ENCODE measurements around the gene PRX. TPM values are rescaled to one million over a fixed set of nuclear protein-coding genes. Genes with fewer than 3 reads are reported as not detected.

PRX gene, protein sequence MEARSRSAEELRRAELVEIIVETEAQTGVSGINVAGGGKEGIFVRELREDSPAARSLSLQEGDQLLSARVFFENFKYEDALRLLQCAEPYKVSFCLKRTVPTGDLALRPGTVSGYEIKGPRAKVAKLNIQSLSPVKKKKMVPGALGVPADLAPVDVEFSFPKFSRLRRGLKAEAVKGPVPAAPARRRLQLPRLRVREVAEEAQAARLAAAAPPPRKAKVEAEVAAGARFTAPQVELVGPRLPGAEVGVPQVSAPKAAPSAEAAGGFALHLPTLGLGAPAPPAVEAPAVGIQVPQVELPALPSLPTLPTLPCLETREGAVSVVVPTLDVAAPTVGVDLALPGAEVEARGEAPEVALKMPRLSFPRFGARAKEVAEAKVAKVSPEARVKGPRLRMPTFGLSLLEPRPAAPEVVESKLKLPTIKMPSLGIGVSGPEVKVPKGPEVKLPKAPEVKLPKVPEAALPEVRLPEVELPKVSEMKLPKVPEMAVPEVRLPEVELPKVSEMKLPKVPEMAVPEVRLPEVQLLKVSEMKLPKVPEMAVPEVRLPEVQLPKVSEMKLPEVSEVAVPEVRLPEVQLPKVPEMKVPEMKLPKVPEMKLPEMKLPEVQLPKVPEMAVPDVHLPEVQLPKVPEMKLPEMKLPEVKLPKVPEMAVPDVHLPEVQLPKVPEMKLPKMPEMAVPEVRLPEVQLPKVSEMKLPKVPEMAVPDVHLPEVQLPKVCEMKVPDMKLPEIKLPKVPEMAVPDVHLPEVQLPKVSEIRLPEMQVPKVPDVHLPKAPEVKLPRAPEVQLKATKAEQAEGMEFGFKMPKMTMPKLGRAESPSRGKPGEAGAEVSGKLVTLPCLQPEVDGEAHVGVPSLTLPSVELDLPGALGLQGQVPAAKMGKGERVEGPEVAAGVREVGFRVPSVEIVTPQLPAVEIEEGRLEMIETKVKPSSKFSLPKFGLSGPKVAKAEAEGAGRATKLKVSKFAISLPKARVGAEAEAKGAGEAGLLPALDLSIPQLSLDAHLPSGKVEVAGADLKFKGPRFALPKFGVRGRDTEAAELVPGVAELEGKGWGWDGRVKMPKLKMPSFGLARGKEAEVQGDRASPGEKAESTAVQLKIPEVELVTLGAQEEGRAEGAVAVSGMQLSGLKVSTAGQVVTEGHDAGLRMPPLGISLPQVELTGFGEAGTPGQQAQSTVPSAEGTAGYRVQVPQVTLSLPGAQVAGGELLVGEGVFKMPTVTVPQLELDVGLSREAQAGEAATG (N-terminal part only)
- total RNA-seq (2022; extraction: Qiagen RNA extraction; ENCODE audit: low read depth) = 1.0 to 1.7 TPM (median 1.5 TPM) in 5 replicates

DNA sequence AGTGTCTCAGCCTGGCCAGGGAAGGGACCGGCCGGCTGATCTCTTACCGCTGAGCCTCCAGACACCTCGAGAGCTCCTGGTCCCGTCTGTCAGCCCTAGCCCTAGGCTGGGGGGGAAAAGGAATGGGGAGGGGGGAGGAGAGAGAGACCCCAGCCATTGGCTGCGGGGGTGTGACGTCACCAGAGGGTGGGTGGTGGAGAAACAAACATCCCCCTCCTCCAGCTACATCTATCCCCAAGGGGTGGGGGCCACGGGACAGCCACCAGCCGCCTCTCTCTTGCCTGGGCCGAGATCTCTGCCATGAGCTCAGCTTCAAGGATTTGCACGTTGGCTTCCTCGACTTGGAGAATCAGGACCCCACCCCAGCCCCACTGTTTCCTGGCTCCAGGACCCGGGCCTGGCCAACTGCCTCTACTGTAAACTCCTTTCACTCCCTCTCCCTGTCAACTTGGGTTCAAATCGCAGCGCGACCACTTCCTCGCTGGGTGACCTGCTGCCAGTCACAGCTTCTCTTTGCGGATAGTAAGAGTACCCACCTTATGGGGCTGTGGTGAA, at the start of gene PRX:
PRX (minus strand) TSS at position 88 of the 555 bp plus-strand sequence. CDS start 5,446 bp downstream, outside the sequence.

GRCh38 chr19:40444000-40444824, 31.0 kb upstream of the PRX start, which contains the start of gene SERTAD3:
TSS of gene SERTAD3 (minus strand) at chr19:40444335. CDS start at chr19:40442080, 2,255 bp downstream.

GRCh38 chr19:40425450-40426287, 12.5 kb upstream of the PRX start, which contains the start of gene SERTAD1:
TSS of gene SERTAD1 (minus strand) at chr19:40425992. CDS start at chr19:40423546, 2,446 bp downstream.

GRCh38 chr19:40390084-40390742, 23.0 kb downstream of the PRX start, which contains the start of gene HIPK4:
TSS of gene HIPK4 (minus strand) at chr19:40390181. CDS start at chr19:40389902, 279 bp downstream.

DNA sequence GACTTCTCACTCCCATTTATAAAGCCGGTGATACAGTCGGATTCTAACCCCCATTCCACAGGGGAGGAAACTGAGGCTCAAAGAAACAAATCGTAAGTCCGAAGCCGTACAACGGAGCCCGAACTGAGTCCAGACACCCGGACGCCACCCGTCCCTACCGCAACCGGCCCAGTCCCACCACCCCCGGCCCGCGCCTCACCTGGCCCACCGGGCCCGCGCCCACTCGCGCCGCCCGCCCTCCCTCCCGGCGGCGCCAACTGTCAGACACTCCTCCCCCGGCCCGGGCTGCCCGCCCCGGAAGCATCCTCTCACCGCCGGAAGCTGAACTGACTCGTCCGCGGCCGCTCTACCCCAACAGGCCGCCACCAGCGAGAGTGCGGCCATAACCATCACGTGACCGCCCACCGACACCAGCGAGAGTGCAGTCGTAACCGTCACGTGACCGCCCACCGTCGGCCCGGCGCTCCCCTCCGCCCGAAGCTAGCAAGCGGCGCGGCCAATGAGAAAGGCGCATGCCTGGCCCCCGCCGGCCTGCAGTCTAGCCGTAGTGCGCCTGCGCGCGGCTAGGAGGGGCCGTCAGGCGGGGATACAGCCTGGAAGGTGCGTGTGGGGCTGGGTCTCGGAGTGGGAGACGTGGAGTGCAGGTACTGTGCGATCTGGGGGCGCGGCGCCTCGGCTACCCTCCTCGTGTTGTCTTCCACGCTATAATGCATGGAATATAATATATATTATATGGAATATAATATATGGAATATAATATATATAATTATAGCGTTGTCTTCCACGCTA, 64.9 kb downstream of the PRX start, which contains the start of the genes C19orf47 and PLD3:
C19orf47 (minus strand) TSS at position 273 of the 789 bp plus-strand sequence. CDS start 6,540 bp downstream, outside the sequence.
PLD3 (plus strand) TSS at position 571 of the 789 bp plus-strand sequence. CDS start 17,789 bp downstream, outside the sequence.

Other genes with a start within 250 kb of the PRX start
- 9.9 to 18.5 TPM (median 18.1 TPM) in 5 replicates for gene MAP3K10, start 222.0 kb downstream of the PRX start, total RNA-seq (2022; extraction: Qiagen RNA extraction; ENCODE audit: low read depth)
- 0.34 to 0.47 TPM (median 0.43 TPM) in 4 of 5 replicates, not detected in the other for gene TTC9B, start 195.0 kb downstream of the PRX start, total RNA-seq (2022; extraction: Qiagen RNA extraction; ENCODE audit: low read depth)
- gene CCNP, start 186.7 kb downstream of the PRX start, total RNA-seq (2022; extraction: Qiagen RNA extraction; ENCODE audit: low read depth) = 0.19 to 0.42 TPM (median 0.21 TPM) in 4 of 5 replicates, not detected in the other
- 113 to 193 TPM (median 182 TPM) in 5 replicates for gene AKT2, start 128.0 kb downstream of the PRX start, total RNA-seq (2022; extraction: Qiagen RNA extraction; ENCODE audit: low read depth)
- gene C19orf47, start 65.0 kb downstream of the PRX start, total RNA-seq (2022; extraction: Qiagen RNA extraction; ENCODE audit: low read depth) = 20.7 to 35.4 TPM (median 30.7 TPM) in 5 replicates
- 224 to 275 TPM (median 254 TPM) in 5 replicates for gene PLD3, start 64.7 kb downstream of the PRX start, total RNA-seq (2022; extraction: Qiagen RNA extraction; ENCODE audit: low read depth)
- gene HIPK4, start 23.2 kb downstream of the PRX start, total RNA-seq (2022; extraction: Qiagen RNA extraction; ENCODE audit: low read depth) = 0.20 to 0.42 TPM (median 0.32 TPM) in 5 replicates
- 22.7 to 35.8 TPM (median 30.0 TPM) in 5 replicates for gene SERTAD1, start 12.6 kb upstream of the PRX start, total RNA-seq (2022; extraction: Qiagen RNA extraction; ENCODE audit: low read depth)
- gene SERTAD3, start 31.0 kb upstream of the PRX start, total RNA-seq (2022; extraction: Qiagen RNA extraction; ENCODE audit: low read depth) = 33.6 to 51.6 TPM (median 44.8 TPM) in 5 replicates
- gene BLVRB, start 52.4 kb upstream of the PRX start, total RNA-seq (2022; extraction: Qiagen RNA extraction; ENCODE audit: low read depth) = 196 to 343 TPM (median 318 TPM) in 5 replicates
- gene SPTBN4, start 53.6 kb upstream of the PRX start, total RNA-seq (2022; extraction: Qiagen RNA extraction; ENCODE audit: low read depth) = 0.55 to 1.2 TPM (median 0.71 TPM) in 5 replicates
- 81.7 to 154 TPM (median 141 TPM) in 5 replicates for gene SHKBP1, start 163.5 kb upstream of the PRX start, total RNA-seq (2022; extraction: Qiagen RNA extraction; ENCODE audit: low read depth)
- 31.7 to 70.4 TPM (median 60.7 TPM) in 5 replicates for gene LTBP4, start 188.0 kb upstream of the PRX start, total RNA-seq (2022; extraction: Qiagen RNA extraction; ENCODE audit: low read depth)